ENCODE measurements around the gene PGPEP1. TPM values are rescaled to one million over a fixed set of nuclear protein-coding genes. Genes with fewer than 3 reads are reported as not detected.

Gene PGPEP1
- total RNA-seq, 2 donors from 2014 or later = 7.7 to 9.0 TPM

DNA sequence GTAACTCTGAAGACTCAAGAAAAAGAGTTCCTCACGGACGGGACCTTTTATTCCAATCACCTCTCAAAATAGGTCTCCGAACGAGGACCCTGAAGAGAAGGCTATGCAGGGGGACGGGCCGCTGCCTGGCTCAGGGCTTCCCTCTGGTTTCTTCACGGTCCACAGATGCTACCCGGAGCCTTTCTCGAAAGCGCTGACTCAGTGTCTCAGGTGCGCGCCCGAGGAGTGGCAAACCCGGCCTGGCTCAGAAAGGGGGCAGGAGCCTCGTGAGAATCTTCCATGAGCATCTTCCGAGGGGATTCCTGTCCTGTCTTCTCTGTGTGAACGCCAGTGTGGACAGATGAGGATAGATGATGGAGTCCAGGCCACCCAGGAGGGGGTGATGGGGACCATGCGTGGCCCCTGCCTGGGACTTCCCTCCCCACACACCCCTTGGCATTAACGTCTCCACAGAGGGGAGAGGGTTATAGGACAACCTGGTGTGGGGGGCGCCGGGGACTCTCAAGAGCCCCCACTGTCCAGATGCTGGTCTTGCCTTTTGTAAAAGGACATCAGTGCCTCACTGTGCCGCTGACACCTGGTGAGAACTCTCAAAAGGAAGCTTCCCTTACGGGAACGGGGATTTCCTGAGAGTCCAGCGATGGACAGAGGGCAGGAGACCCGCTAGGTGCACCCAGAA, 34.0 kb upstream of the PGPEP1 start:
- Mint-ChIP-seq H3K4me3 (no peak overlapping the region), H3K27ac (no peak overlapping the region), H3K27me3 (ENCODE audit: insufficient read depth) (no peaks in the 10 kb centered on the region), H3K36me3 (ENCODE audit: low read depth) (peaks cover 28% of the 10 kb centered on the region), H3K9me3 (no peaks in the 10 kb centered on the region), H3K4me1 (peaks cover 15% of the 10 kb centered on the region)
- Histone ChIP-seq H3K9me3 (ENCODE audit: control insufficient read depth, low read length) (no peaks in the 10 kb centered on the region), H3K9ac (ENCODE audit: extremely low read depth, low read length, poor library complexity, severe bottlenecking) (no peak overlapping the region), H3K4me3 (ENCODE audit: low read length) (no peak overlapping the region), H3K27me3 (ENCODE audit: control insufficient read depth, insufficient read depth, low read length, poor library complexity, severe bottlenecking) (no peaks in the 10 kb centered on the region), H3K27ac (ENCODE audit: low read depth, low read length) (peak overlapping the region; percentile 29), H3K4me1 (ENCODE audit: control insufficient read depth, insufficient read depth, low read length) (peaks cover 8% of the 10 kb centered on the region), H3K36me3 (ENCODE audit: control insufficient read depth, insufficient read depth, low read length) (peaks cover 31% of the 10 kb centered on the region)
- WGBS, 2 experiments (ENCODE audit: insufficient coverage in 1 of 2, insufficient read length in 1 of 2) = 93 to 94% methylated on average over 22 to 25 of the region's 26 CpGs
- TF ChIP-seq CTCF (conservative IDR thresholded peaks at IDR 0.05) = no peak
- DNase-seq = peak; percentile 38

GRCh38 chr19:18306888-18307260, 33.5 kb upstream of the PGPEP1 start:
- Histone ChIP-seq H3K36me3 (ENCODE audit: control insufficient read depth, insufficient read depth, low read length) (peaks cover 35% of the 10 kb centered on the region), H3K27me3 (ENCODE audit: control insufficient read depth, insufficient read depth, low read length, poor library complexity, severe bottlenecking) (no peaks in the 10 kb centered on the region), H3K9ac (ENCODE audit: extremely low read depth, low read length, poor library complexity, severe bottlenecking) (no peak overlapping the region), H3K27ac (ENCODE audit: low read depth, low read length) (peak overlapping the region; percentile 29), H3K9me3 (ENCODE audit: control insufficient read depth, low read length) (no peaks in the 10 kb centered on the region), H3K4me3 (ENCODE audit: low read length) (no peak overlapping the region), H3K4me1 (ENCODE audit: control insufficient read depth, insufficient read depth, low read length) (peaks cover 8% of the 10 kb centered on the region)
- Mint-ChIP-seq H3K36me3 (ENCODE audit: low read depth) (peaks cover 31% of the 10 kb centered on the region), H3K27ac (no peak overlapping the region), H3K9me3 (no peaks in the 10 kb centered on the region), H3K4me1 (peaks cover 15% of the 10 kb centered on the region), H3K4me3 (no peak overlapping the region), H3K27me3 (ENCODE audit: insufficient read depth) (no peaks in the 10 kb centered on the region)
- WGBS, 2 experiments (ENCODE audit: insufficient coverage in 1 of 2, insufficient read length in 1 of 2) = 92 to 96% methylated on average over 7 to 14 of the region's 14 CpGs
- TF ChIP-seq CTCF (conservative IDR thresholded peaks at IDR 0.05) = no peak
- DNase-seq = no peak

DNA sequence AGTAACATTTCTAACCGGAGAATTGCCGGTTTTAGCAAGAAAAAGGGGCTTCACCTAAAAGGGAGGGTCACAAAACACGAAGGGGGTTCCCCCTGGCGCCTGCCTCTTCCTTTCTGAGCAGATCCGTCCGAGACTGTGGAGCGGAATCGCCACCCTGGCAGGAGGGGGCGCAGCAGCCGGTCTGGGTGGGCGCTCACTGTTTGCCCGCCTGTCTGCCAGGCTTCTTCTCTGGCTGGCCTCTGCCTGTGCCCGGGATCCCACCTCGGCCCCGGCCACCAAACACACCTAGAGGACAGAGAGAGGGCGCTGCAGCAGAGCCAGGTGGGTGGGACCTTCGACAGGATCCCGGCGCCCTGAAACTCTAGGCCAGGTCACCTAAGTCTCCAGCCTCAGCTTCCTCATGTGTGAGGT, 33.1 kb upstream of the PGPEP1 start:
- Mint-ChIP-seq H3K4me1 (peaks cover 15% of the 10 kb centered on the region), H3K27ac (no peak overlapping the region), H3K36me3 (ENCODE audit: low read depth) (peaks cover 31% of the 10 kb centered on the region), H3K4me3 (no peak overlapping the region), H3K9me3 (no peaks in the 10 kb centered on the region), H3K27me3 (ENCODE audit: insufficient read depth) (no peaks in the 10 kb centered on the region)
- H3K9me3 ChIP-seq (ENCODE audit: control insufficient read depth, low read length) = no peaks in the 10 kb centered on the region
- DNase-seq = peak; percentile 55
- no peak overlapping the region for H3K27ac ChIP-seq (ENCODE audit: low read depth, low read length)
- WGBS, 2 experiments (ENCODE audit: insufficient coverage in 1 of 2, insufficient read length in 1 of 2) = 93 to 99% methylated on average over 13 to 19 of the region's 19 CpGs
- H3K27me3 ChIP-seq (ENCODE audit: control insufficient read depth, insufficient read depth, low read length, poor library complexity, severe bottlenecking) = no peaks in the 10 kb centered on the region
- H3K9ac ChIP-seq (ENCODE audit: extremely low read depth, low read length, poor library complexity, severe bottlenecking) = no peak overlapping the region
- no peak overlapping the region for H3K4me3 ChIP-seq (ENCODE audit: low read length)
- TF ChIP-seq CTCF (conservative IDR thresholded peaks at IDR 0.05) = no peak
- H3K4me1 ChIP-seq (ENCODE audit: control insufficient read depth, insufficient read depth, low read length) = peaks cover 8% of the 10 kb centered on the region
- peaks cover 39% of the 10 kb centered on the region for H3K36me3 ChIP-seq (ENCODE audit: control insufficient read depth, insufficient read depth, low read length)

Measured in endodermal cell (in vitro differentiated cells).